Type B pancreatic cell (in vitro differentiated cells): ENCODE measurements around the gene CCDC80. TPM values are rescaled to one million over a fixed set of nuclear protein-coding genes. Genes with fewer than 3 reads are reported as not detected.
A peak's percentile ranks its signal among the peaks of the same experiment; 100 is the strongest.

Experiments used
- DNase-seq: peaks from one replicate; pipeline ENCODE4 v3.0.0; 2021; ENCODE audit warnings: mixed read lengths; ENCODE audit not compliant: unreplicated experiment; ENCODE audit errors: extremely low spot score
- H3K27ac Mint-ChIP-seq: 2 replicates; pipeline ENCODE4 v1.8.0; 2021; ENCODE audit warnings: mild to moderate bottlenecking, mixed read lengths
- H3K27me3 Mint-ChIP-seq: 2 replicates; pipeline ENCODE4 v1.8.0; 2021; ENCODE audit warnings: mixed read lengths
- H3K36me3 Mint-ChIP-seq: 2 replicates; pipeline ENCODE4 v1.8.0; 2021; ENCODE audit warnings: mixed read lengths
- H3K4me1 Mint-ChIP-seq: one replicate; pipeline ENCODE4 v1.8.0; 2021; ENCODE audit warnings: mixed read lengths; ENCODE audit not compliant: unreplicated experiment
- H3K4me3 Mint-ChIP-seq: 2 replicates; pipeline ENCODE4 v1.8.0; 2021; ENCODE audit warnings: mild to moderate bottlenecking, mixed read lengths
- H3K9me3 Mint-ChIP-seq: 2 replicates; pipeline ENCODE4 v1.8.0; 2021; ENCODE audit warnings: mixed read lengths
- total RNA-seq: library from RNA; stranded (reverse); gene quantifications from 2 replicates; pipeline ENCODE4 v1.2.1, GENCODE V29; 2021; ENCODE audit warnings: low replicate concordance
- TF ChIP-seq, protein P1 (sequence below): fragments of 200-600 bp; sonication (generic); conservative IDR thresholded peaks from 2 replicates; pipeline ENCODE4 v1.5.0; 2021; ENCODE audit warnings: antibody characterized with exemption, mild to moderate bottlenecking

Gene CCDC80
- total RNA-seq, 1 donor from 2014 or later = 174 TPM

DNA sequence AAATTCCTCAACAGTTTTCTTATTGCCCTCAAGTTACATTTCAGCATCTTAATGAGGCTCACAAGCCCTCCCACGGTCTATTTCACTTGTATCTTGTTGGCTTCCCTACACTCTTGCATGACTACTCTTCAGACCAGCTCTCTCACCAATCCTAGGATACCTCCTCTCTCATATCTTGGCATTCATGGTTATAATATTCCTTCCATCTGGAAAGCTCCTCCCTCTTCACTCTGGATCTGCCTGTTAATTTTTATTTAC, 8.5 kb upstream of the CCDC80 start:
- TF ChIP-seq, protein P1, sequence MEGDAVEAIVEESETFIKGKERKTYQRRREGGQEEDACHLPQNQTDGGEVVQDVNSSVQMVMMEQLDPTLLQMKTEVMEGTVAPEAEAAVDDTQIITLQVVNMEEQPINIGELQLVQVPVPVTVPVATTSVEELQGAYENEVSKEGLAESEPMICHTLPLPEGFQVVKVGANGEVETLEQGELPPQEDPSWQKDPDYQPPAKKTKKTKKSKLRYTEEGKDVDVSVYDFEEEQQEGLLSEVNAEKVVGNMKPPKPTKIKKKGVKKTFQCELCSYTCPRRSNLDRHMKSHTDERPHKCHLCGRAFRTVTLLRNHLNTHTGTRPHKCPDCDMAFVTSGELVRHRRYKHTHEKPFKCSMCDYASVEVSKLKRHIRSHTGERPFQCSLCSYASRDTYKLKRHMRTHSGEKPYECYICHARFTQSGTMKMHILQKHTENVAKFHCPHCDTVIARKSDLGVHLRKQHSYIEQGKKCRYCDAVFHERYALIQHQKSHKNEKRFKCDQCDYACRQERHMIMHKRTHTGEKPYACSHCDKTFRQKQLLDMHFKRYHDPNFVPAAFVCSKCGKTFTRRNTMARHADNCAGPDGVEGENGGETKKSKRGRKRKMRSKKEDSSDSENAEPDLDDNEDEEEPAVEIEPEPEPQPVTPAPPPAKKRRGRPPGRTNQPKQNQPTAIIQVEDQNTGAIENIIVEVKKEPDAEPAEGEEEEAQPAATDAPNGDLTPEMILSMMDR = no peak
- DNase-seq = no peak
- H3K36me3 Mint-ChIP-seq = no peaks in the 10 kb centered on the region
- no peaks in the 10 kb centered on the region for H3K27me3 Mint-ChIP-seq
- H3K4me3 Mint-ChIP-seq = no peak overlapping the region
- peaks cover 8% of the 10 kb centered on the region for H3K9me3 Mint-ChIP-seq
- peaks cover 16% of the 10 kb centered on the region for H3K4me1 Mint-ChIP-seq
- H3K27ac Mint-ChIP-seq = no peak overlapping the region

DNA sequence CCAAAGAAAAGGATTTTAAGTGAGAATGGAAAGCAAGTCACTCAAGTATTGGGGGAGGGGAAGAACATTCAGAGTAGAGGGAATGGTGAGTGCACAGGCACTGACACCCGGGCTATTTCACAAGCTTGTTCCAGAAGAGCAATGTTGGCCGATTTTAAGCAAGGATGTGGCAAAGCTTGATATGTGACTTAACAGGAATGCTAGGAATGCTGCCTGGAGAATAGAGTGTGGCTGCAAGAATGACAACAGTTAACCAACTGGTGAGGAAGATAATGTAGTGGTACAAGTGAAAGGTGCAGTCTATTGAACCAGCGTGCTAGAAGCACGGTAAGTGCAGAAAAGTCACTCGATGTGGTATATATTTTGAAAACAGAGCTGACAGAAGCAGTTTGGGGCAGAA, 6.2 kb upstream of the CCDC80 start:
- no peak for DNase-seq
- H3K36me3 Mint-ChIP-seq = no peaks in the 10 kb centered on the region
- TF ChIP-seq, protein P1 = no peak
- no peaks in the 10 kb centered on the region for H3K27me3 Mint-ChIP-seq
- peaks cover 8% of the 10 kb centered on the region for H3K9me3 Mint-ChIP-seq
- peaks cover 28% of the 10 kb centered on the region for H3K4me1 Mint-ChIP-seq
- H3K4me3 Mint-ChIP-seq = peak overlapping the region; percentile 42
- H3K27ac Mint-ChIP-seq = peak overlapping the region; percentile 61

DNA sequence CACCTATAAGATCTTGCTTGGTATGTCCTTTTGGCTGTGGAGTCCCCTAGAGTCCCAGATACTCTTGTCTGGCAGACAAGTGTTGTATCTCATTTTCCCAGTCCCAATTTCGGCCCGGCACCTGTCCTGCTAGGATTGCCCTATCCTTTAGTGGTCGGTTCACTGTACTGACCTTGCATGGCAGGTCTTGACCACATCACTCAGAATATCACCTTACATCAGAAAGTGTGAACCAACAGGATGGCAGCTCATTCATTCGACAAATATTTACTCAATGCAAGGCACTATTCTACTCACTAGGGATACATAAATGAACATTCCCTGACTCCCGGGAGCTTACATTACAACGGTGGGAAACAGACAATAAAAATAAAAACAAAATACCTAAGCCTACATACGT, 5.7 kb upstream of the CCDC80 start:
- Mint-ChIP-seq H3K27me3 (no peaks in the 10 kb centered on the region), H3K27ac (peak overlapping the region; percentile 61), H3K9me3 (peaks cover 8% of the 10 kb centered on the region), H3K36me3 (no peaks in the 10 kb centered on the region), H3K4me1 (peaks cover 28% of the 10 kb centered on the region), H3K4me3 (no peak overlapping the region)
- no peak for DNase-seq
- TF ChIP-seq, protein P1 = no peak

DNA sequence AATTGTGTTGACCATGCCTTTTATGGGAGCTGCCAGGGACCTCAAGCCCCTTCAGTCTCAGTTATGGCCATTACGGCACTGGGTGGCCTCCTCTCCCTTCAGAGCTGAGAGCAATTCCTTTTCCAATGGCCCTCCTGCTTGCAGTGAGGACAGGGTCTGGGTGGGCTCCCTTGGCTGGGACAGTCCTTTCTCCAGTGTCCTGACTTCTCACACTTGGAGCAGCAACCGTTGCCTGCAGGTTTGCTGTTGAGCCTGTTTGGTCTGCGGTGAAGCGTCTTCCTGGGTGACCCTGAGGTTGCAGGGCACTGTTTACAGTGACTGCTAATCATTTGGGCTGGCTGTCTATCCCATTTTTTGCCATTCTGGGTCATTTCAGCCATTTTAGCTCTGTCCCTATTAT, 3.5 kb upstream of the CCDC80 start:
- no peaks in the 10 kb centered on the region for H3K27me3 Mint-ChIP-seq
- no peak overlapping the region for H3K27ac Mint-ChIP-seq
- H3K4me3 Mint-ChIP-seq = no peak overlapping the region
- no peaks in the 10 kb centered on the region for H3K36me3 Mint-ChIP-seq
- H3K4me1 Mint-ChIP-seq = peaks cover 28% of the 10 kb centered on the region
- no peak for DNase-seq
- TF ChIP-seq, protein P1 = no peak
- H3K9me3 Mint-ChIP-seq = peaks cover 4% of the 10 kb centered on the region

DNA sequence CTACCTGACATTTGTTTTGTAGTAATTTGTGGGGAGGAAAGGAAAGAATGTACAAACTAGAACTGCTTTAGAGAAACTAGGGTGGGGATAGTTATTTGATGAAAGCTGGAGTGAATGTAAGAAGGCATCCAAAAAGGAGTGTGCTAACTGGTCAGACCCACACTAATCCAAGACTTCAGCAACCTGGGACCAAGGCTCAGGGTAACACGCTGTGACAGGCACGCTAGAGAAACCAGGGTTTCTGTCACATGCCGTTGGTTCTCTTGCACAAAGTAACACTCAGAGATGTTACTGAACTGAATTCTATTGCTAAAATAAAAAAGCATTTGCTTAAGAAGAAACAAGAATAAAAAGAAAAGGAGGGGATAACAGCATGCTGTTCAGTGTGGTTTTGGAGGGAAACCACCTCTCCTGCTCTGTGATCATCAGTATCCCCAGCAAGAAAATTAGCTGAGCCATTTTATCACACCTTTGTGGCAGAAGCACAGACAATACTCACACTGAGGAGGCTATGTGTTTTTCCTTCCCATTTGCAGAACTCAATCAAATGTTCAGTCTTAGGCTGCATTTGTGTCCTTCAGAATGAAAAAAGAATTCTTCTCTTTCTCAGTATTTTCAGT, 2.8 kb upstream of the CCDC80 start:
- peaks cover 4% of the 10 kb centered on the region for H3K36me3 Mint-ChIP-seq
- H3K27me3 Mint-ChIP-seq = no peaks in the 10 kb centered on the region
- H3K4me3 Mint-ChIP-seq = peak overlapping the region; percentile 1
- H3K9me3 Mint-ChIP-seq = peaks cover 4% of the 10 kb centered on the region
- TF ChIP-seq, protein P1 = no peak
- no peak for DNase-seq
- H3K4me1 Mint-ChIP-seq = peaks cover 26% of the 10 kb centered on the region
- no peak overlapping the region for H3K27ac Mint-ChIP-seq

DNA sequence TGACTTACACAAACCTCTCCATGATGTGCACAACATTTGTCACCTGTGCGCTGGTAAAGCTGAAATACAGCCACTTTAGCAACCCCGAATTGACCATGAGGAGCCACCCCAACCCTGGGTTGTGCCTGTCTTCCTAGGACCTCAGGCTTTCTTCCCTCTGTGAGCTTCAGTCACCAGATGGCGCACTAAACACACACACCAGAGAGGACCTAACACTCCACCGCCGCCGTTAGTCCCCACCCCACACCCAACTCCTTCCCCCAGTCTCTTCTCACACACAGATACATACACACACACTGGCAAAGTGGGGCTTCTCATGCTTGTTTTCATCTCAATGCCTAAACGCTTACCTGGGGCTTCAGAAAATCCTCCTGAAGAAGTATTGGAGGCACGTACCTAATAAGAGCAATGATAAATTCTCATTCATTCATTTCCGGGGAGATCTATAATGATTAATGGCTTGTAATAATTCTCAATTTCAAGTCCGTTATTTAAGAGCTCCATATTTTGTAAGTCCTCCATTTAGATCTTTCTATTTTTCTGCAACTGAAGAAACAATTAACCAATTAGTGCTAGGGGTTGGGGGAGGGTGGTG, 2.1 kb upstream of the CCDC80 start:
- DNase-seq = peak; percentile 84
- H3K27ac Mint-ChIP-seq = peak overlapping the region; percentile 8
- no peaks in the 10 kb centered on the region for H3K27me3 Mint-ChIP-seq
- peaks cover 4% of the 10 kb centered on the region for H3K9me3 Mint-ChIP-seq
- H3K4me3 Mint-ChIP-seq = peak overlapping the region; percentile 79
- TF ChIP-seq, protein P1 = peak; percentile 87
- peaks cover 28% of the 10 kb centered on the region for H3K4me1 Mint-ChIP-seq
- peaks cover 7% of the 10 kb centered on the region for H3K36me3 Mint-ChIP-seq
